NCI-H2196 treated with DMSO at 0.1 percent for 48 hours (cell line): ENCODE measurements around the gene NFIB.
A peak's percentile ranks its signal among the peaks of the same experiment; 100 is the strongest.

ENCODE experiments used
- DNase-seq: peaks from one replicate; lab custom pipeline; 2025; ENCODE audit not compliant: unreplicated experiment; lab: John Stamatoyannopoulos, UW

NFIB gene

GRCh38 chr9:14313951-14314423 is at the start of gene NFIB:
NFIB (minus strand) TSS chr9:14314141; CDS start chr9:14313511, 630 bp downstream.
- DNase-seq = peak; percentile 81

- no peak for DNase-seq
Measured at GRCh38 chr9:14362175-14362574, 48.2 kb upstream of the NFIB start.

- no peak for DNase-seq
Measured at GRCh38 chr9:14361074-14361473, 47.1 kb upstream of the NFIB start.

GRCh38 chr9:14358523-14358922 is 44.6 kb upstream of the NFIB start:
- DNase-seq = no peak

GRCh38 chr9:14356351-14357265 is 42.7 kb upstream of the NFIB start:
- DNase-seq = no peak

GRCh38 chr9:14354201-14354600 is 40.3 kb upstream of the NFIB start:
- no peak for DNase-seq

GRCh38 chr9:14353222-14354056 is 39.5 kb upstream of the NFIB start:
- DNase-seq = peak; percentile 98

GRCh38 chr9:14352503-14352902 is 38.6 kb upstream of the NFIB start:
- DNase-seq = peak; percentile 58

GRCh38 chr9:14351221-14351836 is 37.4 kb upstream of the NFIB start:
- DNase-seq = no peak

- DNase-seq = no peak
Measured at GRCh38 chr9:14350754-14351153, 36.8 kb upstream of the NFIB start.

- no peak for DNase-seq
Measured at GRCh38 chr9:14350349-14350728, 36.4 kb upstream of the NFIB start.

GRCh38 chr9:14349447-14350348 is 35.8 kb upstream of the NFIB start:
- no peak for DNase-seq

- no peak for DNase-seq
Measured at GRCh38 chr9:14349146-14349446, 35.2 kb upstream of the NFIB start.

GRCh38 chr9:14348373-14349145 is 34.6 kb upstream of the NFIB start:
- no peak for DNase-seq

GRCh38 chr9:14348123-14348372 is 34.1 kb upstream of the NFIB start:
- DNase-seq = no peak

- DNase-seq = no peak
Measured at GRCh38 chr9:14347406-14348122, 33.6 kb upstream of the NFIB start.

- DNase-seq = no peak
Measured at GRCh38 chr9:14346811-14347405, 33.0 kb upstream of the NFIB start.

- no peak for DNase-seq
Measured at GRCh38 chr9:14346231-14346791, 32.4 kb upstream of the NFIB start.
